AG08396 (cell line): ENCODE results near the gene RILPL2.
"Not testable (repeated sequence)": the region's sequence is repeated elsewhere in the genome, so short reads cannot be mapped to it uniquely, and the experiment has no call there.

Source experiments
- DNase-seq: peaks from one replicate; pipeline ENCODE4 v3.0.0; 2012; ENCODE audit warnings: low spot score, mixed read lengths

The RILPL2 gene

DNA sequence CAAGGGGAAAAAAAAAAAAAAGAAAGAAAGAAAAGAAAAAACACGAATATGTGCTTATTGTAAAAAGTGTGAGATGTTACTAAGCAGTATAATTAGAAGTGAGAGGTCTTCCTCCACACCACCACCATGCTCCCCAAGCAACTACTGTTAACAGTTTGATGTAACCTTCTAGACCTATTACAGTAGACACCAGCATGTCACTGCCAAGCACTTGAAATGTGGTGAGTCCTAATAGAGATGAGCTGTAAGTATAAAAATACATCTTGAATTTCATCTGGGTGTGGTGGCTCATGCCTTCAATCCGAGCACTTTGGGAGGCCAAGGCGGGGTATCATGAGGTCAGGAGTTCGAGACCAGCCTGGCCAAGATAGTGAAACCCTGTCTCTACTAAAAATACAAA lies 13.4 kb upstream of the RILPL2 start:
- no peak for DNase-seq

DNA sequence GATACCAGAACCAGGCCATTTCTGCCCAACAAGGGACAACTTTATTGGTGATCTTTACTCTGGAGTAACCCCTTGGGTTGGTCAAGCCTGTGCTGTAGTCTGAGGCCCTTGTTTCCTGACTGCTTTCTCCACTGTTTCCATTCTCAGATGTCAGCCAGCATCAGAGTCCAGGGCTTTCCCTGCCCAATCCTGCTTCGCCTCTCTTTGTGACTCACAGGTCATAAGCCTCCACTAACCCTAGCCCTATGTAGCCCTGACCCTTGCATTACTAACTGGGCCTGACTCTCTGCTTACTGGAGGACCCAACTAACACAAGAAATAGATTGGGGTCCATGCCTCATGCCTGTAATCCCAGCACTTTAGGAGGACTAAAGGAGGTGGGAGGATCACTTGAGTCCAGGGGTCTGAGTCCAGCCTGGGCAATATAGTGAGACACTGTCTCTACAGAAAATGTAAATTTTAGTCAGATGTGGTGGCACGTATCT lies 12.8 kb upstream of the RILPL2 start:
- DNase-seq = no peak

DNA sequence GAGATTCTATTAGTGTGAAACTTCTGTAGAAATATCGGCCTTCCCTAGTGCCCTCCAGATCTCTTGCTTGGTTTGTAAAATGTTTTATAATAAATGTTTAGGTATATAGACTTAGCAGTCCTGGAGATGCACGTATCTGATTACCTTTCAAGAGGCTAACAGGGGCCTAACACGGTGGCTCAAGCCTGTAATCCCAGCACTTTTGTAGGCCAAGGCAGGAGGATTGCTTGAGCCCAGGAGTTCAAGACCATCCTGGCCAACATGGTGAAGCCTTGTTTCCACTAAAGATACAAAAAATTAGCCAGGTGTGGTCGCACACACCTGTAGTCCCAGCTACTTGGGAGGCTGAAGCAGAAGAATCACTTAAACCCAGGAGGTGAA lies 9.8 kb upstream of the RILPL2 start:
- DNase-seq = no peak

DNA sequence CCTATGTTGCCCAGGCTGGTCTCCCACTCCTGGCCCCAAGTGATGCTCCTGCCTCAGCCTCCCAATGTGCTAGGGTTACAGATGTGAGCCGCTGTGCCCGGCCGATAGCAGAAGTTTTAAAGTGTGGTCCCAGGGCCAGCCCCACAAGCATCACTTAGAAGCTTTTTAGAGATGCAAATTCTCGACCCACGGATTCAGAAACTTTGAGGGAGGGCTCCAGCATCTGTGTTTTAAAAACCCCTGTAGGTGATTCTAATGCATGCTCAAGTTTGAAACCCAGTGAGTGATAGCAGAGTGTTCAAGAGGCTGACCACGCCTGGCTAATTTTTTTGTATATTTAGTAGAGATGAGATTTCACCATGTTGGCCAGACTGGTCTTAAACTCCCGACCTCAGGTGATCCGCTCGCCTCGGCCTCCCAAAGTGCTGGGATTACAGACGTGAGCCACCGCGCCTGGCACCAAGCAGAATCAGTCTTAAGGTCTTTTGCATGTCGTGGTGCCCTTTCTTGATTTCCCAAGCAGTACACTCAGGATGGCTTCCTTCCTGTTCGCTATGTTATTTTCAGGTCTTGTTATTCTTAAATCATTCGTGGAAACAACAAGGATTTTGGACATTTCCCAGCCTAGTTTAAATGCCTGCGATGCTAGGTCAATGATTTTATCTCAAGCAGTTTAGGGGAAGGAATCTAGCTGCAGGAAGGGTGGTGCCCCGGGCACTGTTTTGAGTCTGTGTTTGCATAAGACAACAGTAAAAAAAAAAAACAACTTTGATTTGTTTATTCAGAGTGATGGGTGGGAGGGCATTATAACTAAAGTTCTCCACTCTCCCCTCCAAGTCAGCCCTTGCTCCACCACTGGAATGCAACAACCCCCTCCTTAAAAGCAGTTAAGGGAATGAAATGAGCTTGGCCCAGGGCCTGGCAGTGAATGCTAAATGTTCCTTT lies 9.2 kb upstream of the RILPL2 start:
- no peak for DNase-seq

DNA sequence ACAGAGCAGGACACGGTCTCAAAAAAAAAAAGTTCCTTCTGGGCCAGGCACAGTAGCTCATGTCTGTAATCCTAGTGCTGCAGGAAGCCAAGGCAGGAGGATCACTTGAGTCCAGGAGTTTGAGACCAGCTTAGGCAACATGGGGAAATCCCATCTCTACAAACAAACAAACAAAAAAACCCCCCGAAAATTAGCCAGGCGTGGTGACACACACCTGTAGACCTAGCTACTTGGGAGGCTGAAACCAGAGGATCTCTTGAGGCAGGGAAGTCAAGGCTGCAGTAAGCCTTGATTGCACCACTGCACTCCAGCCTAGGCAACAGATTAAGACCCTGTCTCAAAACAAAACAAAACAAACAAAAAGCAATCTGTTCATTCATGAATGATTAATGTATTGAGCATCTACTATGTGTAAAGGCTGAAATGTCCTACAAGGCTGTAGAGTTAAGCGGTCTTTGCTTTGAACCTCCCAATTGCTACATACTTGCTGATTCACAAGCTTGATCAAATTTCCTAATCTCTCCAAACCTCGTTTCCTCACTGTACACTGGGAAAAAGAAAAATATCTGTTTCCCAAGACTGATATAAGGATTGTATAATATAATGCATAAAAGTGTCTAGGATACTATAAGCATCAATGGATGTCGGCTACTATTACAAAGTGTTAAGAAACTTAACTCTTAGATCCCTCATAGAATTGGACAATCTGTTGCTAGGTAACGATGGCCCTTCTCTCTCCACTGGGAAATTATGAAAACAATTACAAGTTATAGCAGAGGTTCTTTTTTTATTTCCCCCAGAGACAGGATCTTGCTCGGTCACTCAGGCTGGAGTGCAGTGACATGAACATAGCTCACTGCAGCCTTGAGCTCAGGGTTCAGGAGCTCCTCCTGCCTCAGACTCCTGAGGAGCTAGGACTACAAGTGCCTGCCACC lies 7.9 kb upstream of the RILPL2 start:
- DNase-seq = no peak

DNA sequence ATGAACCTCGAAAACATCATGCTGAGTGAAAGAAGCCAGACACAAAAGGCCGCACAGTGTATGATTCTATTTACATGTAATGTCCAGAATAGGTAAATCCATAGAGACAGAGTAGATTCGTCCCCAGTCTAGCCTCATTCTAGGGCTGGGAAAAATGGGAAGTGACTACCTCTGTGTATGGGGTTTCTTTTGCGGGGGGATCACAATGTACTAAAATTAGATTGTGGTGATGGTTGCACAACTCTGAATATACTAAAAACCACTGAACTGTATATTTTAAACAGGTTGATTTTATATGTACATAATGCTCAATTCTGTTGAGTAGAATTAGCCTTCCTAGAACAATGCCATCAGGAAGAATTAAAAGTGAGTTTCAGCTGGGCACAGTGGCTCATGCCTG lies 6.3 kb upstream of the RILPL2 start:
- no peak for DNase-seq

DNA sequence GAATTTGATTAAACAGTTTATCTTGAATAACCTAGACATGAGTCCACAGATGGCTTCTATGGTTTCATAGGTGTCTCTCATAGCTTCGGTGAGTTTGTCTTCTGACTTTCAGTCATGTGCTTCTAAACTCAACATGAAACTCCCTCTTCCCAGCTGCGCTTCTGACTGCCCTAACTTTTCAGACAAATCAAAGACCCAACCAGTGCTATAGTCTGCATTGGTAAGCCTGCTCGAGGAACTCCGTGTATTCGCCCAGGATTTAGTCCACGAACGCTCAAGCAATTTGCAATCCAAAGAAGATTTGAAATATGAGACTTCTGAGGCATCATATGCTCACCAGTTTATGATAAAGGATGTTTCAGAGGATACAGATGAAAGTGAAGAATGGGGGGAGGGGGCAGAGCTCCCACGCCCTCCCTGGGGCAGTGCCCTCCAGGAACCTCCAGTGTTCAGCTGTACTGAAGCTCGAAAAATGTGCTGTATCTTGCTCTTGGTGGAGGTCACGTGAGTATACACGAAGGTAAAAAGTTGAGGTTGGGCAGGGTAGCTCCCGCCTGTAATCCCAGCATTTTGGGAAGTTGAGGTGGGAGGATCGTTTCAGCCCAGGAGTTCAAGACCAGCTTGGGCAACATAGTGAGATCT lies 5.2 kb upstream of the RILPL2 start:
- no peak for DNase-seq

DNA sequence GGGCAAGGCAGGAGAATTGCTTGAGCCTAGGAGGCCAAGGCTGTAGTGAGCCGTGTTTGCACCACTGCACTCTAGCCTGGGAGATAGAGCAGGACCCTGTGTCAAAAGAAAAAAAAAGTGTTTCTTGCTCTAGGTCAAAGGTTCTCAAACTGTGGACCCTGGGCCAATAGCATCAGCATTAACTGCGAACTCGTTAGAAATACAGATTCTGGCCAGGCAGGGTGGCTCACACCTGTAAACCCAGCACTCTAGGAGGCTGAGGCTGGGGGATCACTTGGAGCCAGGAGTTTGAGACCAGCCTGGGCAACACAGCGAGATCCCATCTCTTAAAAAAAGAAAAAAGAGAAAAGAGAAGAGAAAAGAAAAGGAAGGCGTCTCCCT lies 858 bp downstream of the RILPL2 start:
- no peak for DNase-seq

DNA sequence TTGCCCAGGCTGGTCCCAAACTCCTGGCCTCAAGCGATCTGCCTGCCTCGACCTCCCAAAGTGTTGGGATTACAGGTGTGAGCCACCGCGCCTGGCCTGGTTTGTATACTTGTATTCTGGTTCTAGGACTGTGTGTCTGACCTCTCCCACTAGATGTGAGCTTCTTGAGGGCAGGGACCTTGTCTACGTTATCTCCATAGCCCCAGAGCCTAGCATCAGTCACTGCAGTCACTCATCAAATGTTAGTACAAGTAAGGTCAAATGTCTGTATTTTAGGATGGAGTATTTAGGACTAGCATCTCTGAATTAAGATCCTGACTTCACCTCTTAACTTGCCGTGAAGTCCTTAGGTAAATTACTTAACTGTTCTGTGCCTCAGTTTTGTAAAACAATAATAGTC lies 2.9 kb downstream of the RILPL2 start:
- DNase-seq = no peak

DNA sequence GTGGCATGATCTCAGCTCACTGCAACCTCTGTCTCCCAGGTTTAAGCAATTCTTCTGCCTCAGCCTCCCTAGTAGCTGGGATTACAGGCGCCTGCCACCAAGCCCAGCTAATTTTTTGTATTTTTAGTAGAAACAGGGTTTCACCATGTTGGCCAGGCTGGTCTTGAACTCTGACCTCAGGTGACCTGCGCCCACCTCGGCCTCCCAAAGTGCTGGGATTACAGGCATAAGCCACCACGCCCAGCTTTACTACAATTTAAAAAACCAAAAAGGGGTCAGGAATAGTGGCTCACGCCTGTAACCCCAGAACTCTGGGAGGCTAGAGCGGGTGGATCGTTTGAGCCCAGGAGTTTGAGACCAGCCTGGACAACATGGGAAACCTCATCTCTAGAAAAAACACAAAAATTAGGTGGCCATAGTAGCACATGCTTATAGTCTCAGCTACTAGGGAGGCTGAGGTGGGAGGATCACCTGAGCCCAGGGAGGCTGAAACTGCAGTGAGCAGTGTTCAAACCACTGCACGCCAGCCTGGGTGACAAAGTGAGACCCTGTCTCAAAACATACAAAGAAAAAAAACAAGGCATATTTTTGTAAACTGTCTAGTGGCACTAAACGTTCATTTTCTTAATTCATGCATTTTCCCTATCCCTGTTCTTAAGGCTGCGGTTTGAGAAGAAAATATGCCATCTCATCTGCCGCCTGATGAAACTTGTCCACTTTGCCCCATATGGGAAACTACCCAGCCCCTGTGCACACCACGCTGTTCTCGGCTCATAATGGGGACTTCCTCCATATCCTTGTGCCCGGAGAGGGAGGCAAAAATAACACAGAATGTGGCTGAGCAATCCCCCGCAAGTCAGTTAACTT lies 4.3 kb downstream of the RILPL2 start:
- DNase-seq = not testable (repeated sequence)

DNA sequence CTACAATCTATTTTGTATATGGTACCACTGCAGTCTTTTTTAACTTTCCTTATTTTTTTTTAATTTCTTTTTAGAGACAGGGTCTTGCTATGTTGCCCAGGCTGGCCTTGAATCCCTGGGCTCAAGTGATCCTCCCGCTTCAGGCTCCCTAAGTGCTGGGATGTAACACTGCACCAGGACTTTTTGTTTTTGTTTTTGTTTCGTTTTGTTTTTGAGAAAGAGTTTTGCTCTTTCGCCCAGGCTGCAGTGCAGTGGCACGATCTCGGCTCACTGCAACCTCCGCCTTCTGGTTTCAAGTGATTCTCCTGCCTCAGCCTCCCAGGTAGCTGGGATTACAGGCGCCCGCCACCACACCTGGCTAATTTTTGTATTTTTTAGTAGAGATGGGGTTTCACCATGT lies 7.4 kb downstream of the RILPL2 start:
- DNase-seq = not testable (repeated sequence)

DNA sequence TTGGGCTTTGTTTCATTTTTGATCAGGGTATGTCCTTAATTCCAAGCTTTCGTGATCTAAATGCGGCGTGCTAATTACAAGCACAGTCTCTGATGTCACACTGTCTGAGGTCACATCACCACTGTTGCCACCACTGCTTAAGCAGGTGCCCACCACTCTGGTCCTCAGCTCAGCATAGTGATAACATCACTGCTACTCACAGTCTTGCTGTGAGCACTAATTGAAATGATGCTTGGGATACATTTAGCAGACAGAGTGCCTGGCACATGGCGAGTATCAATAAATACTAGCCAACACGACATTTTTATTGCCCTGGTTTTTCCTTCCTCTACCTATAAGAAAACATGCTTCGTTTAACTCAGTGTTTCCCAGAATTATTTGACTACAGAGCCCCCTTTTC lies 7.9 kb downstream of the RILPL2 start:
- DNase-seq = no peak

DNA sequence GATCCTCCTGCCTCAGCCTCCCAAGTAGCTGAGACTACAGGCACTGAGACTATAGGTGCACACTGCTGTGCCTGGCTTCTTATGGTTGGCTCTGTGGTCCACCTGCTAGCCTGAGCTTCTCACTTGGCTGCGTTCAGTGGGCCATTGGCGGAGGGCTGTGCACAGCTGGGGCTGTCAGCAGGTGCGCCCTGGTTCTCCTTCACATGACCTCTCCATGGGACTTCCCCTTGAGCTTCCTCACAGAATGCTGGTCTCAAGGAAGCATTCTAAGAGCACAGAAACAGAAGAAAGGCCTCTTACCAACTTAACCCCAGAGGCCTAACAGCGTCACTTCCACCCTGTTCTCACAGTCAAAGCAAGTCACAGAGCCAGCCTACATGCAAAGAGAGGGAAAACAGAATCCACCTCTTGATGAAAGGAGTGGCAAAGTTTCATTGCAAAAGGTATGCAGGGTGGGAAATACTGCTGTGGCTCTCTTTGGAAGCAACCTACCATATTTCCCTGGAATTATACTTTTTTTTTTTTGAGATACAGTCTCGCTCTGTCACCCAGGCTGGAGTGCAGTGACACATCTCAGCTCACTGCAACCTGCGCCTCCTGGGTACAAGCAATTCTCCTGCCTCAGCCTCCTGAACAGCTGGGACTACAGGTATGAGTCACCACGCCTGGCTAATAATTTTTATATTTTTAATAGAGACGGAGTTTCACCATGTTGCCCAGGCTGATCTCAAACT lies 9.3 kb downstream of the RILPL2 start:
- no peak for DNase-seq

DNA sequence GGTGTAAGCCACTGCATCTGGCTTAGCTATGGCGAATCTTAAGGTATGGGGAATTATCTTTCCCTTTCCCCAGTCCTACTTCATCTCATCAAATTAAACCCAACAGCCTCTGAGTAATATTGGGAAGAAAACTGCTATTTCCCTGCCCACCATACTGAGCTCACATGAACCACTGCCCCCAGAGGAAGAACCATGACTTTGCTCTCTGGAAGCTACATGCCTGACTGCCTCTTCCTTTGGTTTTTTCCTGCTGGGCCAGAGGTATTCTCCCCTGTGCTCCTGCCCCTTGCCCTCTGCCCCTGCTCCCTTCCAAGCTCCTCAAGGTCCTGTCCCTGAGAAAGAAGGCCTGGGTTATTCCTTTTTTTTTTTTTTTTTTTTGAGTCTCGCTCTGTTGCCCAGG lies 15.2 kb downstream of the RILPL2 start:
- no peak for DNase-seq

DNA sequence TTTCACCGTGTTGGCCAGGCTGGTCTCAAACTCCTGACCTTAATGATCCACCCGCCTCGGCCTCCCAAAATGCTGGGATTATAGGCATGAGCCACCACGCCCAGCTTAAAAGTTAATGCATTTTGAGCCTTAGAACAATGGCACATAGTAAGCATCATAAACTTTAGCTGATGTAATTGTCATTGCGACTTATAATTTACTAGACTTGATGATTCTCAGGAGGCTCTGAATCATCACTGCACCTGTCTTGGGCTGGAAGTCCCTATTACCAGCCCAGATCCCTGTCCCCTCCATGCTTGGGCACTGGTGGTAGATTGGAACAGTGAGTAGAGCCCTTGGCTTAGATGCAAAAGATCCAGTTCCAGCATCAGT lies 26.5 kb downstream of the RILPL2 start:
- DNase-seq = no peak

DNA sequence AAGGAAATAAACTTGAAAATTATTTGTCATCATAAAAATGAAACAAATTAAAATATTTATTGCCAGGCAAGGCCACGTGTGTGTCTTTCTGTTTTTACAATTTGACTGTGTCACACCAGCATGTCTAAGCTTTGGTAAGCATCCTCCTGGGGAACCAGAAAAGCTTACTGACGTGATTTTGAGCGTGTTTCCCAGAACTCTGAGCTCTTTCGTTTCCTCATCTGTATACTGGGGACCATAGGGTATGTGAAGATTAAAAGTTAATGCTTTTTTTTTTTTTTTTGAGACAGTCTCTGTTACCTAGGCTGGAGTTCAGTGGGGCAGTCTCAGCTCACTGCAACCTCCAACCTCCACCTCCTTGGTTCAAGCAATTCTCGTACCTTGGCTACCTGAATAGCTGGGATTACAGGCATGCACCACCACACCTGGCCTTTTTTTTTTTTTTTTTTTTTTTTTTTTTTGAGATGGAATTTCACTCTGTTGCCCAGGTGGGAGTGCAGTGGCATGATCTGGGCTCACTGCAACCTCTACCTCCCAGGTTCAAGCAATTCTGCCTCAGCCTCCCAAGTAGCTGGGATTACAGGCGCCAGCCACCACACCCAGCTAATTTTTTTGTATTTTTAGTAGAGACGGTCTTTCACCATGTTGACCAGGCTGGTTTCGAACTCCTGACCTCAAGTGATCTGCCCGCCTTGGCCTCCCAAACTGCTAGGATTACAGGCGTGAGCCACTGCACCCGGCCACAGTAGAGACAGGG lies 27.0 kb downstream of the RILPL2 start:
- DNase-seq = not testable (repeated sequence)

DNA sequence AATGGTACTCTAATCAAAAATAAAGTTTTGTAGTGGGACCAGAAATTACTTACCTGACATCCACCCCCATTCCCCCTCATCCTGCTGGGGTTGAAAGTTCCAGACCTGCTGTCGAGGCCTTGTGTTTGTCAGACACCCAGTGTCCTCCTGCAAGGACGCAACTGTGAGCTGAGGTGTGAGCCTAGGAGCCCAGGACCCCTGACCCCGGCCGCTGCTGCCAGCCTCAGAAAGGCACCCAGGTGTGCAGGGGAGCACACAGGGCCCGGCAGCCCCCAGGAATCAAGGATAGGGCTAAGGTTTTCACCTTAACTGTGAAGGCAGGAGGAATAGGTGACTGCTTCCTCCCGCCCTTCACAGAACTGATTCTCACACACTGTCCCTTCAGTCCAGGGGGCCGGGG lies 27.9 kb downstream of the RILPL2 start:
- DNase-seq = not testable (repeated sequence)

DNA sequence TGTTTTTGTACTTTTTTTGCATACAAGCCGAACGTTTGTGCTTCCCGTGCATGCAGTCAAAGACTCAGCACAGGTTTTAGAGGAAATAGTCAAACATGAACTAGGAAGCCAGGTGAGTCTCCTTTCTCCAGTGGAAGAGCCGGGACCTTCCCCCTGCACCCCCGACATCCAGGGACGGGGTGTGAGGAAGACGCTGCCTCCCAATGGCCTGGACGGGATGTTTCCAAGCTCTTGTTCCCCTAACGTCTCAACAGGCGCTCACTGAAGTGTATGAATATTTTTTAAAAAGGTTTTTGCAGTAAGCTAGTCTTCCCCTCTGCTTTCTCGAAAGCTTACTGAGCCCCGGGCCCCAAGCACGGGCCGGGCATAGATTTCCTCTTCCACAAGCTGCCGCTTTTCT lies 28.6 kb downstream of the RILPL2 start:
- DNase-seq = not testable (repeated sequence)

DNA sequence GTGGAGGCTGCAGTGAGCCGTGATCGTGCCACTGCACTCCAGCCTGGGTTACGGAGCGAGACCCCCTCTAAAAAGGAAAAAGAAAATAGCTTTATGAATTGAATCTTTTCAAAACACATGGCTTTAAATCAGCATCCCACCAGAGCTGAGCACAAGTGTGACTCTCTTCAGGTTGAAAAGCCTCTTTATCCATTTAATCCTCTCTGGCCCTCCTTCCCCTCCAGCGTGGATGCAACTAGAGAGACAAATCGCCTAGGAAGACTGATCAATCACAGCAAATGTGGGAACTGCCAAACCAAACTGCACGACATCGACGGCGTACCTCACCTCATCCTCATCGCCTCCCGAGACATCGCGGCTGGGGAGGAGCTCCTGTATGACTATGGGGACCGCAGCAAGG lies 29.2 kb downstream of the RILPL2 start:
- not testable (repeated sequence) for DNase-seq

DNA sequence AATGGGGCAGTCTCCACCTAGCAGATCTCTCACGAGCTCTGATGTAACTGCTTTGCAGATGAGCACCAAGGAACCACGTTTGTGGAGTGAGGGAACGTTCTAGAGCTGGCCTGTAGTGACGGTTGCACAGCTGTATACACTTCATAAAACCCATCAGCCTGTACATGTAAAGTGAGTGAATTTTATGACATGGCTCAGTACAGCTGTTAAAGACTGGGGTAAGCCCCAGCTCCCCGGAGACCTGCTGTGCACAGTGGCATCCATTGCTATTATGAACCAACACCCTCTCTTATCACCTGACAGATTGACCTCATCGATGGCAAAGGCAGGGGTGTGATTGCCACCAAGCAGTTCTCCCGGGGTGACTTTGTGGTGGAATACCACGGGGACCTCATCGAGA lies 31.9 kb downstream of the RILPL2 start:
- no peak for DNase-seq
